Hematopoietic multipotent progenitor cell treated with erythropoietin and hydrocortisone succinate and interleukin-3 and kit ligand, for 15 days (in vitro differentiated cells): ENCODE results near the gene TAS1R3.
A peak's percentile ranks its signal among the peaks of the same experiment; 100 is the strongest.

Experiments
- DNase-seq: peaks from one replicate; pipeline ENCODE4 v3.0.0-alpha.2; 2015; ENCODE audit warnings: low spot score

TAS1R3 gene

DNA sequence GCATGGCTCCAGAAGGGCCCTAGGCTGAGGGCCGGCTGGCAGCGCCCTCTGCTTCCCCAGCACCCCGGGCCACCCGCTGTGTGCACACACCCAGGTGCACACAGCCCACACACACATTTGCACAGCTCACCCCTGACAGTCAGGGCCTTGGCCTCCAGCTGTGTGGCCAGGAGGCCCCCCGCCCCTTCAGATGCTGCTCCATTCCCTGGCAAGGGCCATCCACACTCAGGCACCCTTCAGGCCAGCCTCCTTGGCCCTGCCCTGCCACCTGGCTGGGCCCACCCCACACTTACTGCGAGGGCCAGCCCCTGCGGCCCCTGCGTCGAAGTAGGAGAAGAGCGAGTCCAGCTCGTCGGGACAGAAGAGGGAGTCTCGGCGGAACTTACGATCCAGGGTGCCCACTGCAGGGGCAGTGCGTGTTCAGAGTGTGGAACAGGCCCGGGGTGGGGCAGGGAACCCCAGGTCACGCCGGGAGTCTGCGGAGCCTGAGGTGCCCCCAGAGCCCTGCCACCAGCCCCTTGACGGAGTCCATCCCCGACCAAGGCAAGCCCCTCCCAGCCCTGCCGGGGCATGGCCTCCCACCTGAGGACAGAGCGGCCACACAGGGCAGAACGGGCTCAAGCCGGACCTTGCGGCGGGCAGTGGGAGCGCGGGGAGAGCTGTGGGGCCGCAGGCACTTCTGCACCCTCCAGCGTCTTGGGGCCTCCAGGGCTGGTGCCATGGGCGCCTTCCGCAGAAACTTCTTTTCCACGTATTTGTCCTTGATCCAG lies 35.7 kb upstream of the TAS1R3 start:
- no peak for DNase-seq

DNA sequence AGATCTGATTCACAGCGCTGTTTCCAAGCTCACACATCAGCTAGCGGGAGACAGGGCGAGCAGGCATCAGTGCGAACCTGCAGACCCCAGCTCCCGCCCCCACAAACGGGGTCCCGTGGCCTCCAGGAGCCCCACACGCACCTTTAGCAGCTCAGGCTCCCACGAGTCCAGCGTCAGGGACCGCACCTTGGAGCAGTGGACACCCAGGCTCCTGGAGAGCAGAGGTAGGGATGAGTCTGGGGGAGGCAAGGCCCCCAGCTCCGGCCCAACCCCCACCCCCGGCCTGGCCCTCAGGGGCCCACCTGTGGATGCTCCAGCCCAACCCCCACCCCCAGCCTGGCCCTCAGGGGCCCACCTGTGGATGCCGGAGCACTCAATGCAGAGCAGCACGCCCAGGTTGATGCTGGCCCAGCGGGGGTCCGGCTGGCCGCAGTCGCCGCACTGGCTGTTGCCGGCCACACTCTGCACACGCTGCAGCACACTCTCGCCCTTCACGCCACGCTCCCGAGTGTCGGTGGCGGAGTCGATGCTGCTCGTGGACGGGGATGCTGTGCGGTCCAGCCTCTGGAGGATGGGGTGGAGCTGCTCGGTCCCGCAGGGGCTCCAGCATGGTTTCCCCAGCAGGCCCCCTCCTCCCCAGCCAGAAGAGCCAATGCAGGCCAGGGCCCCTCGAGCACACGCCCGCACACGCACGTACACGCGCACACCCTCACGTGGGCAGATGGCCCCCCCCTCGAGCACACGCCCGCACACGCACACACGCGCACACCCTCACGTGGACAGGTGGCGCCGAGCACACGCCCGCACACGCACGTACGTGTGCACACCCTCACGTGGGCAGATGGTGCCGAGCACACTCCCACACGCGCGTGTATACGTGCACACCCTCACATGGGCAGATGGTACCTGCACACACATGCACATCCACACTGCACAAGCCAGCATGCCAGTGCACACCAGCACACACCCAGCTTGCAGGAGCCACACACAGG lies 34.7 kb upstream of the TAS1R3 start:
- no peak for DNase-seq

DNA sequence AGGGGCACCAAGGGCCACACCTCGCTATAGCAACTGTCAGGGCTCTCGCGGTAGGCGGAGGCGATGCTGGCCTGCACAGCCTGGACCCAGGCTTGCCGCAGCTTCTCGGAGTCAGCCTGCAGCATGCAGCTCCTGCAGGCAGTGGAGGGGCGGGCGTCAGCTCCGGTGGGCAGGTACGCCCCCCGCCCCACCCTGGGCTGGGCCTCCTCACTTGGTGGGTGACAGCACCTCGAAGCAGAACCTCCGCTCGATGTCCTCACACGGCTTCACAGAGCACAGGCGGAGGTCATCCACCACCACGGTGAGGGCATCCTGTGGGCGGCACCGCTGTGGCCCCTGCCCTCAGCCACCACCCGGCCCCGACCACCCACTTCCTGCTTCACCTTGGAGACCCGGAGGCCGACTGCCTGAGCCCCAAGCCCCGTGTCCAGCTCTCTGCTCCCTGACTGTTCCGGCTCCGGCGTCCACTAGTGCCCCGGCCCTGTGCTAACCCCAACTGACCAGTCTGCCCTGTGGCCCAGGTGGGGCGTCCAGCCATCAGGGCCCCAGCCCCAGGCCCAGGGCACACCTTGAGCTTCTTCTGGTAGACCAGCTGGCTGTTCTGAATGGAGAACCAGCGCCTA lies 33.2 kb upstream of the TAS1R3 start:
- DNase-seq = no peak

- no peak for DNase-seq
Measured at GRCh38 chr1:1298861-1299685, 32.0 kb upstream of the TAS1R3 start.

GRCh38 chr1:1299686-1300351 lies 31.3 kb upstream of the TAS1R3 start:
- no peak for DNase-seq

GRCh38 chr1:1300352-1300739 lies 30.7 kb upstream of the TAS1R3 start:
- DNase-seq = no peak

- no peak for DNase-seq
Measured at GRCh38 chr1:1302006-1302430, 29.1 kb upstream of the TAS1R3 start.

DNA sequence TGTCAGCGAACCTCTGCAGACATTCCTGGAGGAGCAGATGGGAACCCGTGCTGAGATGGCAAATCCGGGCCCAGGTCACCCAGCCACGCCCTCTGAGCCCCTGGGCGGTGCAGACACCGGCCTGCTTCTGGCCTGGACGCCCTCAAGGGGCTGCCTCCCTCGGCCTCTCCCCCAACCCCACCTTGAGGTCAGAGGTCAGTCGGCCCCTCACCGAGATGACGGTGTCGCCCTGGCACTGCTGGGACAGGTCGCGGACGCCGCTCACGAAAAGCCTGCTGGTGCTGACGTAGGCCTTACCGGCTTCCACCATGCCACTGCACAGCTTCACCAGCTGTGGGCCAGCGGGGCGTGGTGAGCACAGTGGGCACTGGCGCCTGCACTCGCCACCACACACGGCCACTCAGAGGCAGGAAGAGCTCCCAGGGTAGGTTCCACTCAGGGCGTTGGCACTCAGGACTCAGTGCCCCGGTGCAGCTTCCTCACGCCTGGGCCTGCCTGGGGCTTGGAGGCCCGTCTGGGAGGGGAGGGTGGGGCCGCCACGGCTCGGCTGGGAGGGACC lies 28.1 kb upstream of the TAS1R3 start:
- DNase-seq = no peak

GRCh38 chr1:1303736-1304135 lies 27.3 kb upstream of the TAS1R3 start:
- no peak for DNase-seq

DNA sequence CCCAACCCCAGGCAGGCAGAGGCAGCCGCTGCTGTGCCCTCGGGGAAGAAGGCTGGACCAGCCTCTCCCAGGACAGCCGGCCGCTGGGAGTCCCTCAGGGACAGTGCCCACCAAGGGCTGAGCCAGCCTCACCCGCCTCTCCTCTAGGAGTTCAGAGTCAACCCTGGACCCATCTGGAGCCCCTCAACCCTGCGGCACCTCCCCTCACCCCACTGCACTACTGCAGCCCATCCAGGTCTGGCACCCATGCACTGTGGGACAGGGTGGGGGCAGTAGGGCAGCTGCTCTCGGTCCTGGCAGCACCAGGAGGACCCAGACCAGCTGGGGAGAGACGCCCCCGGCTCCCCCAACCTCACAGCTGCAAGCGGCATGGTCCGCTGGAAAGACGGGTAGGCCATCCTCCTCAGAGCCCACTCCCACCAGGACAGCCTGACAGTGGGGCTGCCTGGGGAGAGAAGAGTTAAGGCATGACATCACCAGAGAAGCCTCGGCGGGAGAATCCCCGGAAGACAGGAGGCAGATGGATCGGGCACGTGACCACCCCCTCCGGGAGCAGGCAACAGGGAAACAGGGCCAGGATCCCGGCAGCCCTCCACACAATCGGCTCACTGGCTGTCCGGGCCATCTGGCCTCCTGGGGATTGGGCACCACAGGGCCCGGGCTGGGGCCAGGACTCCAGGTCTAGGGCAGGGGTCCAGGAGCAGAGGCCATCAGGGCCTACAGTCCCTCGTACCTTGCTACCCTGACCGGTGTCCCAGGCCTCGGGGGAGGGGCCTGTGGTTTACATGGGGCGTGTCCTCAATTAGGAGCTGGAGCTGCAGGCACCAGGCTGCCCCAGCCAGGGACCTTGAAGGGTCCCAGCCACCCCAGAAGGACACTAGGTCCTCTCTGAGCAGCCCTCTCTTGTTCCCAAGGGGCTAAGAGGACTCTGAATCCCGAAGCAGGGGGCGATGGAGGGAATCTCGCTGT lies 26.5 kb upstream of the TAS1R3 start:
- no peak for DNase-seq

GRCh38 chr1:1305300-1306069 lies 25.6 kb upstream of the TAS1R3 start:
- DNase-seq = peak; percentile 70

- no peak for DNase-seq
Measured at GRCh38 chr1:1306070-1306660, 24.9 kb upstream of the TAS1R3 start.

DNA sequence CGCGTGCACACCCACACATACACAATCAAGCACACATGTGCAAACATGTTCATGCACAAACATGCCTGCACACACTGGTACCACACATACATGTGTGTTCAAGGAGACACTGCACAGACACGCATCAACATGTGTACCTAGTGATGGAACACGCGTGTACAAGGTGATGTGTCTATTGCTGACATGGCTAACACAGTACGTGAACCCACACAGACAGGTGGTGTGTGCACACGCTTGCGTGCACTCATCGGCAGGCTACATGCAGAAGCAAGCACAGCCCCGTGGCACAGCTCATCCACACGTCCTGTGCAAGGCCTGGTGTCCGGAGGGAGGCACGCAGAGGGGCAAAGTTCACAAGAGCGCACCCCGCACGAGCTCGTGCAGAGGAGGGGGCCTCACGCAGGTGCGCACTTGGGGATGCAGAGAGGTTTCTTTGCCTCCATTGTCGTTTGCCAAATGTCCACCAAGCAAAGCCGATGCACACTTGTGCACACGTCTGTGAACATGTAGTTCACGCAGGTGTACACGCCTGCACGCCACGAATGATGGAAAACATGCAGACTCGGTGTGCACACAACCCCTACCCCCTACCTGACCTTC lies 24.3 kb upstream of the TAS1R3 start:
- DNase-seq = no peak

DNA sequence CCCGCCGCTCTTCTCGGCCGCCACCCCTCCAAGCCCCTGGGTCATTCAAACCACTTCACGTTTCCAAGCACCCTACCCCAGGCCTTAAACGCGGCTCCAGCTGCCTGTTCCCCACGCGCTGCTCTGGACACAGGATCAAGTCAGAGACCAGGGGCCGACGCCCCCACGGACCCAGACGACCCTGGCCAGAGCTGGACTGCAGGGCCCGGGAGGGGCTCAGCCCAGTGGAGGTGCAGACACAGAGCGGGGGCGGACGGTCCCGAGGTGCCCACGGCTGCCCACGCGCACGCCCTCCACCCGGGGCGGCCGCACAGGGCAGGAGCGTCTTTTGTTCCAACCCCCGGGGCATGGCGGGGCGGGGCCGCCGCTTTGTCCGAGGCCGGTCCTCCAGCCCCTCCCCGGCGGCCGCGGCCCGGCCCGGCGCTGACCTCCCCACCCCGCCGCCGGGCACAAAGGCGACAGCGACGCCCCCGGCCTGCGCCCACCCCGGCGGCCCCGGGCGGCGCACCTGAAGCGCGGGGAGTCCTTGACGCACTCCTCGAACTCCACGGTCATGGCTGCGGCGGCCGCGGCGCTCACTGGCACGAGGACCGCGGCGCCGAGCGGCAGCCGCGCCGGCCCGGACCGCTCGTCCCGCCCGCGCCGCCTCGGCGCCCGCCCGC lies 23.7 kb upstream of the TAS1R3 start:
- DNase-seq = no peak

GRCh38 chr1:1307923-1308755 lies 22.9 kb upstream of the TAS1R3 start, which contains the start of the genes ACAP3 and PUSL1:
ACAP3 (minus strand) TSS chr1:1307930; CDS start chr1:1307815, 115 bp downstream.
PUSL1 (plus strand) TSS chr1:1308597; CDS start chr1:1308644, 47 bp downstream.
- peak; percentile 93 for DNase-seq

- DNase-seq = no peak
Measured at GRCh38 chr1:1308756-1309250, 22.3 kb upstream of the TAS1R3 start.
